H9 (cell line): ENCODE data around the gene EVC. TPM values are rescaled to one million over a fixed set of nuclear protein-coding genes. Genes with fewer than 3 reads are reported as not detected.

Source experiments
- DNase-seq: peaks from one replicate; pipeline ENCODE4 v3.0.0-alpha.2; 2017
- H2AFZ ChIP-seq: one replicate; pipeline ENCODE4 v1.6.1; 2013; ENCODE audit warnings: mild to moderate bottlenecking, low read length, control low read depth, moderate library complexity
- H2AK5ac ChIP-seq: 2 replicates; pipeline ENCODE4 v1.6.1; 2013; ENCODE audit warnings: low read length, control low read depth, mixed read lengths; ENCODE audit not compliant: insufficient read length
- H2BK120ac ChIP-seq: one replicate; pipeline ENCODE4 v1.6.1; 2013; ENCODE audit warnings: low read depth, mild to moderate bottlenecking, low read length, control low read depth, inconsistent platforms; ENCODE audit not compliant: poor library complexity, severe bottlenecking
- H2BK12ac ChIP-seq: 2 replicates; pipeline ENCODE4 v1.6.1; 2013; ENCODE audit warnings: low read length, control low read depth, mixed read lengths, low read depth; ENCODE audit not compliant: insufficient read length
- H2BK15ac ChIP-seq: 2 replicates; pipeline ENCODE4 v1.6.1; 2013; ENCODE audit warnings: low read depth, low read length, control low read depth
- H2BK20ac ChIP-seq: one replicate; pipeline ENCODE4 v1.6.1; 2013; ENCODE audit warnings: low read depth, mild to moderate bottlenecking, low read length, control low read depth, inconsistent platforms; ENCODE audit not compliant: poor library complexity, severe bottlenecking
- H2BK5ac ChIP-seq: 2 replicates; pipeline ENCODE4 v1.6.1; 2013; ENCODE audit warnings: low read length, control low read depth, mixed read lengths; ENCODE audit not compliant: insufficient read length
- H3K14ac ChIP-seq: 2 replicates; pipeline ENCODE4 v1.6.1; 2013; ENCODE audit warnings: low read length, control low read depth; ENCODE audit not compliant: insufficient read depth
- H3K18ac ChIP-seq: 2 replicates; pipeline ENCODE4 v1.6.1; 2013; ENCODE audit warnings: low read depth, mild to moderate bottlenecking, mixed read lengths, low read length, control low read depth; ENCODE audit not compliant: insufficient read length
- H3K23ac ChIP-seq: 2 replicates; pipeline ENCODE4 v1.6.1; 2013; ENCODE audit warnings: low read length, control low read depth, mixed read lengths, low read depth; ENCODE audit not compliant: insufficient read length
- H3K23me2 ChIP-seq: 2 replicates; pipeline ENCODE4 v1.6.1; 2013; ENCODE audit warnings: low read depth, mild to moderate bottlenecking, mixed read lengths, low read length, control low read depth; ENCODE audit not compliant: insufficient read length, poor library complexity, severe bottlenecking
- H3K27ac ChIP-seq: 2 replicates; pipeline ENCODE4 v1.5.1; 2013; ENCODE audit warnings: low read length, control low read depth, mixed read lengths, low read depth; ENCODE audit not compliant: insufficient read length
- H3K27me3 ChIP-seq: 2 replicates; pipeline ENCODE4 v1.6.1; 2013; ENCODE audit warnings: low read length, control low read depth, inconsistent platforms; ENCODE audit not compliant: insufficient read depth
- H3K4ac ChIP-seq: 2 replicates; pipeline ENCODE4 v1.6.1; 2013; ENCODE audit warnings: low read depth, mild to moderate bottlenecking, control low read depth, inconsistent platforms, low read length, moderate library complexity
- H3K4me1 ChIP-seq: 2 replicates; pipeline ENCODE4 v1.6.1; 2013; ENCODE audit warnings: low read length, control low read depth, inconsistent platforms; ENCODE audit not compliant: insufficient read depth
- H3K4me2 ChIP-seq: 2 replicates; pipeline ENCODE4 v1.6.1; 2013; ENCODE audit warnings: low read length, control low read depth, mixed read lengths; ENCODE audit not compliant: insufficient read length, insufficient read depth
- H3K56ac ChIP-seq: 2 replicates; pipeline ENCODE4 v1.6.1; 2013; ENCODE audit warnings: low read depth, mild to moderate bottlenecking, mixed read lengths, low read length, control low read depth; ENCODE audit not compliant: insufficient read length
- H3K79me1 ChIP-seq: 2 replicates; pipeline ENCODE4 v1.6.1; 2013; ENCODE audit warnings: low read depth, mild to moderate bottlenecking, moderate library complexity, low read length, control low read depth, inconsistent platforms; ENCODE audit not compliant: insufficient read depth, poor library complexity, severe bottlenecking
- H3K79me2 ChIP-seq: 2 replicates; pipeline ENCODE4 v1.6.1; 2013; ENCODE audit warnings: low read length, control low read depth, inconsistent platforms; ENCODE audit not compliant: insufficient read depth
- H3K9ac ChIP-seq: 2 replicates; pipeline ENCODE4 v1.6.1; 2013; ENCODE audit warnings: low read length, control low read depth, mixed read lengths; ENCODE audit not compliant: insufficient read length; ENCODE audit errors: extremely low read depth
- H3K9me3 ChIP-seq: one replicate; pipeline ENCODE4 v1.6.1; 2013; ENCODE audit warnings: low read depth, low read length, inconsistent platforms; ENCODE audit not compliant: control insufficient read depth
- H3T11ph ChIP-seq: one replicate; pipeline ENCODE4 v1.6.1; 2013; ENCODE audit warnings: mild to moderate bottlenecking, low read length, control low read depth, inconsistent platforms
- H4K20me1 ChIP-seq: one replicate; pipeline ENCODE4 v1.6.1; 2013; ENCODE audit not compliant: control insufficient read depth, insufficient read length, insufficient read depth
- H4K5ac ChIP-seq: 2 replicates; pipeline ENCODE4 v1.6.1; 2013; ENCODE audit warnings: low read depth, mild to moderate bottlenecking, mixed read lengths, low read length, control low read depth; ENCODE audit not compliant: insufficient read length
- H4K8ac ChIP-seq: replicated peaks from 2 replicates; pipeline ENCODE4 v1.6.1; 2013; ENCODE audit warnings: low read length, control low read depth, mixed read lengths, low read depth; ENCODE audit not compliant: insufficient read length
- H4K91ac ChIP-seq: 2 replicates; pipeline ENCODE4 v1.6.1; 2013; ENCODE audit warnings: low read depth, mild to moderate bottlenecking, moderate library complexity, mixed read lengths, low read length, control low read depth; ENCODE audit not compliant: insufficient read length
- H3K27ac Mint-ChIP-seq, 3 experiments: 2 replicates in 2 of 3; 3 replicates in 1 of 3; pipeline ENCODE4 v1.8.0; 2020 to 2021; ENCODE audit warnings: mixed read lengths in 3 of 3, mild to moderate bottlenecking in 1 of 3, moderate library complexity in 1 of 3
- H3K27me3 Mint-ChIP-seq: 2 replicates; pipeline ENCODE4 v1.8.0; 2021; ENCODE audit warnings: low read depth, mild to moderate bottlenecking, moderate library complexity, mixed read lengths
- H3K36me3 Mint-ChIP-seq, 3 experiments: 2 replicates in 2 of 3; 3 replicates in 1 of 3; pipeline ENCODE4 v1.8.0; 2020 to 2021; ENCODE audit warnings: low read depth in 3 of 3, mixed read lengths in 3 of 3; ENCODE audit not compliant: insufficient read depth in 1 of 3
- H3K4me1 Mint-ChIP-seq, 2 experiments: 2 replicates each; pipeline ENCODE4 v1.8.0; 2020; ENCODE audit warnings: mixed read lengths in 2 of 2
- H3K4me3 Mint-ChIP-seq, 2 experiments: 2 replicates in 1 of 2; 3 replicates in 1 of 2; pipeline ENCODE4 v1.8.0; 2020 to 2021; ENCODE audit warnings: mild to moderate bottlenecking in 2 of 2, mixed read lengths in 2 of 2, moderate library complexity in 1 of 2
- H3K9me3 Mint-ChIP-seq, 2 experiments: 2 replicates in 1 of 2; 3 replicates in 1 of 2; pipeline ENCODE4 v1.8.0; 2020; ENCODE audit warnings: mild to moderate bottlenecking in 2 of 2, mixed read lengths in 2 of 2, moderate library complexity in 1 of 2
- WGBS: extraction: QIAGEN DNeasy Blood & Tissue Kit; methylation state at CpG from one replicate; pipeline ENCODE4 v1.1.7; 2013; ENCODE audit warnings: missing lambda C conversion rate, low lambda C conversion rate, mixed read lengths; ENCODE audit not compliant: insufficient read length; ENCODE audit errors: extremely low coverage; 5-methylcytosine and 5-hydroxymethylcytosine counted together
- total RNA-seq: library from RNA; stranded (reverse); gene quantifications from 2 replicates; pipeline ENCODE4 v1.2.1, GENCODE V29; 2021
- TF ChIP-seq, protein P1 (sequence below): fragments of 200-600 bp; sonication (generic); conservative IDR thresholded peaks from 3 replicates; pipeline ENCODE4 v1.8.0; 2021; ENCODE audit warnings: antibody characterized with exemption, mild to moderate bottlenecking

The EVC gene
- total RNA-seq, 1 experiment from 2014 or later: 10.1 TPM

DNA sequence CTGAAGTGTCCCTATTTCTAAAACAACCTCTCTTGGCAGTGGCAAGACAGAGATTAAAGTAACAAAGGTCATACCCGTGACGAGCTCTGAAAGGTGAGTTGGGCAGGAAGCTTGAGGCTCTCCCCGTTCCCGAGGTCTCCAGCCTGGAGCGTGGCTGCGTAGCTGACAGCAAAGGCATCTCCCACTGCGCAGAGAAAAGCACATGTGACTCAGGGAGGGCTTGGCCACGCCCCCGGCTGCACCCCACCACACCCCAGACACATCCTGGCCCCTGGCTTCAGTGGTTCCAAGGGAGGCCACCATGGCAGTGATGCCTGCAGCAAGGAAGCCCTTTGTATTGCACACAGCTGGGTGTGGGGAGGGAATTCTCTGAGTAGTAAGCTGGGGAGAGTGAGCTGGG, 25.7 kb upstream of the EVC start:
- H3K79me2 ChIP-seq: no peaks in the 10 kb centered on the region
- H3K27ac Mint-ChIP-seq: no peak overlapping the region; a peak in 1 of 7 replicates
- H3K4me2 ChIP-seq: no peak overlapping the region
- no peak overlapping the region for H2BK5ac ChIP-seq
- H2BK20ac ChIP-seq: no peak overlapping the region
- no peak overlapping the region for H2AFZ ChIP-seq
- 0 out of 5 replicates have a peak, but pooled peaks cover 0 to 3% of the 10 kb centered on the region in 2 experiments for H3K9me3 Mint-ChIP-seq
- peaks cover 11 to 70% (median 51%) of the 10 kb centered on the region in 3 experiments for H3K36me3 Mint-ChIP-seq
- WGBS: no CpG with 5 or more reads among the region's 9 CpGs
- TF ChIP-seq, protein P1, sequence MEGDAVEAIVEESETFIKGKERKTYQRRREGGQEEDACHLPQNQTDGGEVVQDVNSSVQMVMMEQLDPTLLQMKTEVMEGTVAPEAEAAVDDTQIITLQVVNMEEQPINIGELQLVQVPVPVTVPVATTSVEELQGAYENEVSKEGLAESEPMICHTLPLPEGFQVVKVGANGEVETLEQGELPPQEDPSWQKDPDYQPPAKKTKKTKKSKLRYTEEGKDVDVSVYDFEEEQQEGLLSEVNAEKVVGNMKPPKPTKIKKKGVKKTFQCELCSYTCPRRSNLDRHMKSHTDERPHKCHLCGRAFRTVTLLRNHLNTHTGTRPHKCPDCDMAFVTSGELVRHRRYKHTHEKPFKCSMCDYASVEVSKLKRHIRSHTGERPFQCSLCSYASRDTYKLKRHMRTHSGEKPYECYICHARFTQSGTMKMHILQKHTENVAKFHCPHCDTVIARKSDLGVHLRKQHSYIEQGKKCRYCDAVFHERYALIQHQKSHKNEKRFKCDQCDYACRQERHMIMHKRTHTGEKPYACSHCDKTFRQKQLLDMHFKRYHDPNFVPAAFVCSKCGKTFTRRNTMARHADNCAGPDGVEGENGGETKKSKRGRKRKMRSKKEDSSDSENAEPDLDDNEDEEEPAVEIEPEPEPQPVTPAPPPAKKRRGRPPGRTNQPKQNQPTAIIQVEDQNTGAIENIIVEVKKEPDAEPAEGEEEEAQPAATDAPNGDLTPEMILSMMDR: no peak
- no peak overlapping the region for H2BK15ac ChIP-seq
- H3K9ac ChIP-seq: no peak overlapping the region
- H4K20me1 ChIP-seq: no peaks in the 10 kb centered on the region
- H2AK5ac ChIP-seq: no peak overlapping the region
- no peak overlapping the region for H3K18ac ChIP-seq
- H4K8ac ChIP-seq: no peak overlapping the region
- H3K9me3 ChIP-seq: no peaks in the 10 kb centered on the region
- no peak overlapping the region for H3K27ac ChIP-seq
- H4K91ac ChIP-seq: no peak overlapping the region
- H2BK12ac ChIP-seq: no peak overlapping the region
- H4K5ac ChIP-seq: no peak overlapping the region
- H3K56ac ChIP-seq: no peak overlapping the region
- H3K27me3 Mint-ChIP-seq: peaks cover 2% of the 10 kb centered on the region; the same call in 1 of the 2 replicates
- H3T11ph ChIP-seq: no peak overlapping the region
- no peaks in the 10 kb centered on the region for H3K23me2 ChIP-seq
- H3K27me3 ChIP-seq: no peaks in the 10 kb centered on the region
- H3K14ac ChIP-seq: no peak overlapping the region
- no peak for DNase-seq
- H3K4me3 Mint-ChIP-seq: no peak overlapping the region
- H3K4me1 ChIP-seq: no peaks in the 10 kb centered on the region
- H2BK120ac ChIP-seq: no peak overlapping the region
- no peaks in the 10 kb centered on the region for H3K79me1 ChIP-seq
- peaks cover 0 to 4% of the 10 kb centered on the region in 2 experiments; a peak in 1 of 4 replicates for H3K4me1 Mint-ChIP-seq
- H3K23ac ChIP-seq: no peak overlapping the region
- H3K4ac ChIP-seq: no peak overlapping the region
